Measurements from ENCODE around the gene IGF2BP2.

DNA sequence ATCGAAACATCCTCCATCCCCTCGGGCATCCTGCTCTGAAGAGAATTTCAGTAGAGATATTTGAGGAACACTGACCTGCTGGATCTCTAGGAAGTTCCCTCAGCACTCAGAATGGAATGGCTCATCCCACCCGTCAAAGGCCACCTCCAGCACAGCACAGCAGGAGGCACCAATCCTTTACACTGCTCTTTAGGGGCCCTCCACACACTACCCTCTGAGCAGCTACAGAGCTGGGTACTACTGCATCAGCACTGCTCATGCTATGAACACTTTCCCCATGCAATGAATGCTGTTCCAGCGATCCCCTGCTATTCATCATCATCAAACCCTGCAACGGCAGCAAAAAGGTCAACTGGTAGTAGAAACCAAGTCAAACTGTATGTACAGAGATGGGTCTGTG, 40.5 kb downstream of the IGF2BP2 start:
- TF ChIP-seq EP300 (IDR thresholded peaks at IDR 0.05) (no peak), POLR2A (IDR thresholded peaks at IDR 0.05) (no peak), POLR2AphosphoS5 (IDR thresholded peaks at IDR 0.05) (no peak)
- TF ChIP-seq, protein P1, sequence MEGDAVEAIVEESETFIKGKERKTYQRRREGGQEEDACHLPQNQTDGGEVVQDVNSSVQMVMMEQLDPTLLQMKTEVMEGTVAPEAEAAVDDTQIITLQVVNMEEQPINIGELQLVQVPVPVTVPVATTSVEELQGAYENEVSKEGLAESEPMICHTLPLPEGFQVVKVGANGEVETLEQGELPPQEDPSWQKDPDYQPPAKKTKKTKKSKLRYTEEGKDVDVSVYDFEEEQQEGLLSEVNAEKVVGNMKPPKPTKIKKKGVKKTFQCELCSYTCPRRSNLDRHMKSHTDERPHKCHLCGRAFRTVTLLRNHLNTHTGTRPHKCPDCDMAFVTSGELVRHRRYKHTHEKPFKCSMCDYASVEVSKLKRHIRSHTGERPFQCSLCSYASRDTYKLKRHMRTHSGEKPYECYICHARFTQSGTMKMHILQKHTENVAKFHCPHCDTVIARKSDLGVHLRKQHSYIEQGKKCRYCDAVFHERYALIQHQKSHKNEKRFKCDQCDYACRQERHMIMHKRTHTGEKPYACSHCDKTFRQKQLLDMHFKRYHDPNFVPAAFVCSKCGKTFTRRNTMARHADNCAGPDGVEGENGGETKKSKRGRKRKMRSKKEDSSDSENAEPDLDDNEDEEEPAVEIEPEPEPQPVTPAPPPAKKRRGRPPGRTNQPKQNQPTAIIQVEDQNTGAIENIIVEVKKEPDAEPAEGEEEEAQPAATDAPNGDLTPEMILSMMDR (IDR thresholded peaks at IDR 0.05): no peak

All from upper lobe of left lung (tissue), 4 donors.